ENCODE results near the gene ERN1. TPM values are rescaled to one million over a fixed set of nuclear protein-coding genes. Genes with fewer than 3 reads are reported as not detected.

The ERN1 gene
- total and polyA plus RNA-seq, 2 of the 13 experiments (the other 11 are each of a cell fraction or from before 2014, with no cell fraction given): 6.0 to 12.7 TPM

DNA sequence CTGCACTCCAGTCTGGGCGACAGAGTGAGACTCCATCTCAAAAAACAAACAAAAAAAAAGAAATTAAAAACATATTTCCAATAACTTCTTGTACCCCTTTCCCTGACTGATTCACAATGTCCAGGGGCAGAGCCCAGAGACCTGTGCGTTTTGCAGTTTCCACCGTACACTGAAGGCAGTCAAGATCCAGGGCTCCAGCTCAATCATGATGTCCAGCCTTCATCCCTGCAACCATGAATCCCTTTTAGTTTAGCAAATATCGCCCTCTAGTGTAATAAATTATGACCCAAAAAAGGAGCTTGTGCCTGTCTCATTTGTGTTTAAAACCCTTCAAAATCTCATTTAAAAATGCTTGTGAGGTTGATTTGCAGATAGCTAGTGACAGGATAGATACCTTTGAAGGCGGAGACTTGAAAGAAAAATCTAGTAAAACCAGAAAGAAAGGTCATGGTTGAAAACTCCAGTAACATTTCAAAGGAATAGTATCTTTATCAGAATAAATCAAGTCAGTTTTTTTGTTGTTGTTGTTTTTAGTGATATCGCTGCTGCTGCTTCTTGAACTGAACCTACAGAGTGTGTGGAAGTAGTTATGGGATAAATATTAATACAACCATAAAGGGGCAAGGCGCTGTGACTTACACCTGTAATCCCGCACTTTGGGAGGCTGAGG, 3.7 kb upstream of the ERN1 start (continued):
- no peak for TF ChIP-seq SMAD9 (CRISPR knock-in tag; IDR thresholded peaks at IDR 0.05)
- TF ChIP-seq TOPORS (CRISPR knock-in tag; IDR thresholded peaks at IDR 0.05): no peak
- TF ChIP-seq, protein P1, sequence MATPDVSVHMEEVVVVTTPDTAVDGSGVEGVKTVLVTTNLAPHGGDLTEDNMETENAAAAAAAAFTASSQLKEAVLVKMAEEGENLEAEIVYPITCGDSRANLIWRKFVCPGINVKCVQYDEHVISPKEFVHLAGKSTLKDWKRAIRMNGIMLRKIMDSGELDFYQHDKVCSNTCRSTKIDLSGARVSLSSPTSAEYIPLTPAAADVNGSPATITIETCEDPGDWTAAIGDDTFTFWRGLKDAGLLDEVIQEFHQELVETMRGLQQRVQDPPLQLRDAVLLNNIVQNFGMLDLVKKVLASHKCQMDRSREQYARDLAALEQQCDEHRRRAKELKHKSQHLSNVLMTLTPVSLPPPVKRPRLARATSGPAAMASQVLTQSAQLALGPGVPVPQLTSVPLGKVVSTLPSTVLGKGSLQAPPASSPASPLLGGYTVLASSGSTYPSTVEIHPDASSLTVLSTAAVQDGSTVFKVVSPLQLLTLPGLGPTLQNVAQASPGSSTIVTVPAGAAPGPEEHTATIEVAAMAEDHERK (CRISPR knock-in tag; IDR thresholded peaks at IDR 0.05; ENCODE audit: low read depth): no peak; the same call in 1 of the 2 replicates
- TF ChIP-seq, protein P2, sequence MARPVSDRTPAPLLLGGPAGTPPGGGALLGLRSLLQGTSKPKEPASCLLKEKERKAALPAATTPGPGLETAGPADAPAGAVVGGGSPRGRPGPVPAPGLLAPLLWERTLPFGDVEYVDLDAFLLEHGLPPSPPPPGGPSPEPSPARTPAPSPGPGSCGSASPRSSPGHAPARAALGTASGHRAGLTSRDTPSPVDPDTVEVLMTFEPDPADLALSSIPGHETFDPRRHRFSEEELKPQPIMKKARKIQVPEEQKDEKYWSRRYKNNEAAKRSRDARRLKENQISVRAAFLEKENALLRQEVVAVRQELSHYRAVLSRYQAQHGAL (CRISPR knock-in tag; IDR thresholded peaks at IDR 0.05; ENCODE audit: not compliant biosample characterization): no peak
- TF ChIP-seq TRIM24 (CRISPR knock-in tag; IDR thresholded peaks at IDR 0.05): no peak
- TF ChIP-seq JDP2 (CRISPR knock-in tag; IDR thresholded peaks at IDR 0.05; ENCODE audit: borderline replicate concordance): no peak
- TF ChIP-seq ZNF343 (CRISPR knock-in tag; IDR thresholded peaks at IDR 0.05): no peak
- no peak for TF ChIP-seq ZNF484 (CRISPR knock-in tag; IDR thresholded peaks at IDR 0.05; ENCODE audit: borderline replicate concordance, low read depth)
- no peak for TF ChIP-seq ZNF562 (CRISPR knock-in tag; IDR thresholded peaks at IDR 0.05; ENCODE audit: borderline replicate concordance)
- no peak for TF ChIP-seq ZEB1 (IDR thresholded peaks at IDR 0.05; ENCODE audit: insufficient replicate concordance, low read depth)
- TF ChIP-seq, protein P3, sequence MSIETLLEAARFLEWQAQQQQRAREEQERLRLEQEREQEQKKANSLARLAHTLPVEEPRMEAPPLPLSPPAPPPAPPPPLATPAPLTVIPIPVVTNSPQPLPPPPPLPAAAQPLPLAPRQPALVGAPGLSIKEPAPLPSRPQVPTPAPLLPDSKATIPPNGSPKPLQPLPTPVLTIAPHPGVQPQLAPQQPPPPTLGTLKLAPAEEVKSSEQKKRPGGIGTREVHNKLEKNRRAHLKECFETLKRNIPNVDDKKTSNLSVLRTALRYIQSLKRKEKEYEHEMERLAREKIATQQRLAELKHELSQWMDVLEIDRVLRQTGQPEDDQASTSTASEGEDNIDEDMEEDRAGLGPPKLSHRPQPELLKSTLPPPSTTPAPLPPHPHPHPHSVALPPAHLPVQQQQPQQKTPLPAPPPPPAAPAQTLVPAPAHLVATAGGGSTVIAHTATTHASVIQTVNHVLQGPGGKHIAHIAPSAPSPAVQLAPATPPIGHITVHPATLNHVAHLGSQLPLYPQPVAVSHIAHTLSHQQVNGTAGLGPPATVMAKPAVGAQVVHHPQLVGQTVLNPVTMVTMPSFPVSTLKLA (IDR thresholded peaks at IDR 0.05): no peak
- TF ChIP-seq, protein P4, sequence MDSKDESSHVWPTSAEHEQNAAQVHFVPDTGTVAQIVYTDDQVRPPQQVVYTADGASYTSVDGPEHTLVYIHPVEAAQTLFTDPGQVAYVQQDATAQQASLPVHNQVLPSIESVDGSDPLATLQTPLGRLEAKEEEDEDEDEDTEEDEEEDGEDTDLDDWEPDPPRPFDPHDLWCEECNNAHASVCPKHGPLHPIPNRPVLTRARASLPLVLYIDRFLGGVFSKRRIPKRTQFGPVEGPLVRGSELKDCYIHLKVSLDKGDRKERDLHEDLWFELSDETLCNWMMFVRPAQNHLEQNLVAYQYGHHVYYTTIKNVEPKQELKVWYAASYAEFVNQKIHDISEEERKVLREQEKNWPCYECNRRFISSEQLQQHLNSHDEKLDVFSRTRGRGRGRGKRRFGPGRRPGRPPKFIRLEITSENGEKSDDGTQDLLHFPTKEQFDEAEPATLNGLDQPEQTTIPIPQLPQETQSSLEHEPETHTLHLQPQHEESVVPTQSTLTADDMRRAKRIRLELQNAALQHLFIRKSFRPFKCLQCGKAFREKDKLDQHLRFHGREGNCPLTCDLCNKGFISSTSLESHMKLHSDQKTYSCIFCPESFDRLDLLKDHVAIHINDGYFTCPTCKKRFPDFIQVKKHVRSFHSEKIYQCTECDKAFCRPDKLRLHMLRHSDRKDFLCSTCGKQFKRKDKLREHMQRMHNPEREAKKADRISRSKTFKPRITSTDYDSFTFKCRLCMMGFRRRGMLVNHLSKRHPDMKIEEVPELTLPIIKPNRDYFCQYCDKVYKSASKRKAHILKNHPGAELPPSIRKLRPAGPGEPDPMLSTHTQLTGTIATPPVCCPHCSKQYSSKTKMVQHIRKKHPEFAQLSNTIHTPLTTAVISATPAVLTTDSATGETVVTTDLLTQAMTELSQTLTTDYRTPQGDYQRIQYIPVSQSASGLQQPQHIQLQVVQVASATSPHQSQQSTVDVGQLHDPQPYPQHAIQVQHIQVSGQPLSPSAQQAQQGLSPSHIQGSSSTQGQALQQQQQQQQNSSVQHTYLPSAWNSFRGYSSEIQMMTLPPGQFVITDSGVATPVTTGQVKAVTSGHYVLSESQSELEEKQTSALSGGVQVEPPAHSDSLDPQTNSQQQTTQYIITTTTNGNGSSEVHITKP (CRISPR knock-in tag; IDR thresholded peaks at IDR 0.05; ENCODE audit: low read depth): no peak; the same call in 1 of the 2 replicates
- TF ChIP-seq MTA1 (CRISPR knock-in tag; IDR thresholded peaks at IDR 0.05; ENCODE audit: borderline replicate concordance): no peak
- TF ChIP-seq KLF11 (CRISPR knock-in tag; IDR thresholded peaks at IDR 0.05): 0 out of 2 replicates have a peak, but pooled peaks have one; percentile 33
- TF ChIP-seq FLYWCH1 (CRISPR knock-in tag; IDR thresholded peaks at IDR 0.05): no peak
- TF ChIP-seq ARHGAP35 (CRISPR knock-in tag; IDR thresholded peaks at IDR 0.05; ENCODE audit: borderline replicate concordance): no peak
- TF ChIP-seq, protein P5, sequence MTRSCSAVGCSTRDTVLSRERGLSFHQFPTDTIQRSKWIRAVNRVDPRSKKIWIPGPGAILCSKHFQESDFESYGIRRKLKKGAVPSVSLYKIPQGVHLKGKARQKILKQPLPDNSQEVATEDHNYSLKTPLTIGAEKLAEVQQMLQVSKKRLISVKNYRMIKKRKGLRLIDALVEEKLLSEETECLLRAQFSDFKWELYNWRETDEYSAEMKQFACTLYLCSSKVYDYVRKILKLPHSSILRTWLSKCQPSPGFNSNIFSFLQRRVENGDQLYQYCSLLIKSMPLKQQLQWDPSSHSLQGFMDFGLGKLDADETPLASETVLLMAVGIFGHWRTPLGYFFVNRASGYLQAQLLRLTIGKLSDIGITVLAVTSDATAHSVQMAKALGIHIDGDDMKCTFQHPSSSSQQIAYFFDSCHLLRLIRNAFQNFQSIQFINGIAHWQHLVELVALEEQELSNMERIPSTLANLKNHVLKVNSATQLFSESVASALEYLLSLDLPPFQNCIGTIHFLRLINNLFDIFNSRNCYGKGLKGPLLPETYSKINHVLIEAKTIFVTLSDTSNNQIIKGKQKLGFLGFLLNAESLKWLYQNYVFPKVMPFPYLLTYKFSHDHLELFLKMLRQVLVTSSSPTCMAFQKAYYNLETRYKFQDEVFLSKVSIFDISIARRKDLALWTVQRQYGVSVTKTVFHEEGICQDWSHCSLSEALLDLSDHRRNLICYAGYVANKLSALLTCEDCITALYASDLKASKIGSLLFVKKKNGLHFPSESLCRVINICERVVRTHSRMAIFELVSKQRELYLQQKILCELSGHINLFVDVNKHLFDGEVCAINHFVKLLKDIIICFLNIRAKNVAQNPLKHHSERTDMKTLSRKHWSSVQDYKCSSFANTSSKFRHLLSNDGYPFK (CRISPR knock-in tag; IDR thresholded peaks at IDR 0.05; ENCODE audit: borderline replicate concordance): no peak

Data from HepG2 (cell line).